Right lobe of liver (tissue), 4 donors: Measurements from ENCODE around the gene ARSB.

Experiments used
- POLR2A ChIP-seq: fragments of 450-650 bp; IDR thresholded peaks from one replicate; pipeline ENCODE4 v1.6.1; 2017; ENCODE audit warnings: antibody characterized with exemption, mild to moderate bottlenecking
- TF ChIP-seq, protein P1 (sequence below), 4 donors: fragments of 200-600 bp in 3 of 4; fragments of 450-650 bp in 1 of 4; IDR thresholded peaks; one replicate each; pipeline versions ENCODE4 v1.5.1 to v1.8.0; 2016 to 2022; ENCODE audit warnings: antibody characterized with exemption in 4 of 4, mild to moderate bottlenecking in 2 of 4
- donor health status: DM: no; HTN: no; CAD: no.
- donor health status: DM: no; HTN: no; CAD: no.
- donor health status: DM: no; HTN: yes; CAD: no.

- TF ChIP-seq, protein P1, sequence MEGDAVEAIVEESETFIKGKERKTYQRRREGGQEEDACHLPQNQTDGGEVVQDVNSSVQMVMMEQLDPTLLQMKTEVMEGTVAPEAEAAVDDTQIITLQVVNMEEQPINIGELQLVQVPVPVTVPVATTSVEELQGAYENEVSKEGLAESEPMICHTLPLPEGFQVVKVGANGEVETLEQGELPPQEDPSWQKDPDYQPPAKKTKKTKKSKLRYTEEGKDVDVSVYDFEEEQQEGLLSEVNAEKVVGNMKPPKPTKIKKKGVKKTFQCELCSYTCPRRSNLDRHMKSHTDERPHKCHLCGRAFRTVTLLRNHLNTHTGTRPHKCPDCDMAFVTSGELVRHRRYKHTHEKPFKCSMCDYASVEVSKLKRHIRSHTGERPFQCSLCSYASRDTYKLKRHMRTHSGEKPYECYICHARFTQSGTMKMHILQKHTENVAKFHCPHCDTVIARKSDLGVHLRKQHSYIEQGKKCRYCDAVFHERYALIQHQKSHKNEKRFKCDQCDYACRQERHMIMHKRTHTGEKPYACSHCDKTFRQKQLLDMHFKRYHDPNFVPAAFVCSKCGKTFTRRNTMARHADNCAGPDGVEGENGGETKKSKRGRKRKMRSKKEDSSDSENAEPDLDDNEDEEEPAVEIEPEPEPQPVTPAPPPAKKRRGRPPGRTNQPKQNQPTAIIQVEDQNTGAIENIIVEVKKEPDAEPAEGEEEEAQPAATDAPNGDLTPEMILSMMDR (IDR thresholded peaks at IDR 0.05) = no peak
- TF ChIP-seq POLR2A = no peak
These were observed 38.8 kb upstream of the ARSB start for GRCh38 chr5:79023947-79024346.
